ENCODE measurements around the gene NKIRAS1. TPM values are rescaled to one million over a fixed set of nuclear protein-coding genes. Genes with fewer than 3 reads are reported as not detected.

The NKIRAS1 gene
- polyA plus RNA-seq, 1 donor: 7.3 TPM

GRCh38 chr3:23953523-23953922 lies 36.7 kb upstream of the NKIRAS1 start:
- Histone ChIP-seq H3K4me1 (ENCODE audit: control insufficient read depth, insufficient read depth, low read length) (no peaks in the 10 kb centered on the region), H3K27ac (ENCODE audit: low read length) (no peak overlapping the region)
- WGBS (ENCODE audit: insufficient coverage, low lambda C conversion rate): no CpG with 5 or more reads among the region's 1 CpG

GRCh38 chr3:23952646-23953045 lies 35.9 kb upstream of the NKIRAS1 start:
- H3K4me3 ChIP-seq (ENCODE audit: low read length): no peak overlapping the region
- WGBS (ENCODE audit: insufficient coverage, low lambda C conversion rate): no CpG with 5 or more reads among the region's 4 CpGs
- no peak for DNase-seq
- H3K4me1 ChIP-seq (ENCODE audit: control insufficient read depth, insufficient read depth, low read length): no peaks in the 10 kb centered on the region
- no peak overlapping the region for H3K27ac ChIP-seq (ENCODE audit: low read length)
- no peaks in the 10 kb centered on the region for H3K9me3 ChIP-seq (ENCODE audit: control insufficient read depth, low read depth, low read length)
- no peaks in the 10 kb centered on the region for H3K27me3 ChIP-seq (ENCODE audit: control insufficient read depth, insufficient read depth, low read length)
- no peaks in the 10 kb centered on the region for H3K36me3 ChIP-seq (ENCODE audit: control insufficient read depth, insufficient read depth, low read length)

More at GRCh38 chr3:23953523-23953922, 36.7 kb upstream of the NKIRAS1 start:
- H3K9me3 ChIP-seq (ENCODE audit: control insufficient read depth, low read depth, low read length): no peaks in the 10 kb centered on the region
- no peak overlapping the region for H3K4me3 ChIP-seq (ENCODE audit: low read length)
- no peaks in the 10 kb centered on the region for H3K36me3 ChIP-seq (ENCODE audit: control insufficient read depth, insufficient read depth, low read length)
- H3K27me3 ChIP-seq (ENCODE audit: control insufficient read depth, insufficient read depth, low read length): no peaks in the 10 kb centered on the region
- DNase-seq: no peak

- Histone ChIP-seq H3K36me3 (ENCODE audit: control insufficient read depth, insufficient read depth, low read length) (no peaks in the 10 kb centered on the region), H3K4me1 (ENCODE audit: control insufficient read depth, insufficient read depth, low read length) (no peaks in the 10 kb centered on the region), H3K4me3 (ENCODE audit: low read length) (no peak overlapping the region), H3K9me3 (ENCODE audit: control insufficient read depth, low read depth, low read length) (no peaks in the 10 kb centered on the region), H3K27me3 (ENCODE audit: control insufficient read depth, insufficient read depth, low read length) (no peaks in the 10 kb centered on the region), H3K27ac (ENCODE audit: low read length) (no peak overlapping the region)
- peak in 1 of 2 donors; percentile 46 for DNase-seq
These were observed 33.5 kb upstream of the NKIRAS1 start for GRCh38 chr3:23950293-23950692.

GRCh38 chr3:23949784-23950183 lies 33.0 kb upstream of the NKIRAS1 start:
- DNase-seq: no peak
- no peak overlapping the region for H3K27ac ChIP-seq (ENCODE audit: low read length)
- H3K9me3 ChIP-seq (ENCODE audit: control insufficient read depth, low read depth, low read length): no peaks in the 10 kb centered on the region
- H3K4me3 ChIP-seq (ENCODE audit: low read length): no peak overlapping the region
- H3K4me1 ChIP-seq (ENCODE audit: control insufficient read depth, insufficient read depth, low read length): no peaks in the 10 kb centered on the region
- no peaks in the 10 kb centered on the region for H3K36me3 ChIP-seq (ENCODE audit: control insufficient read depth, insufficient read depth, low read length)
- no peaks in the 10 kb centered on the region for H3K27me3 ChIP-seq (ENCODE audit: control insufficient read depth, insufficient read depth, low read length)

GRCh38 chr3:23948761-23949160 lies 32.0 kb upstream of the NKIRAS1 start:
- no peaks in the 10 kb centered on the region for H3K4me1 ChIP-seq (ENCODE audit: control insufficient read depth, insufficient read depth, low read length)
- H3K27ac ChIP-seq (ENCODE audit: low read length): no peak overlapping the region
- no peaks in the 10 kb centered on the region for H3K36me3 ChIP-seq (ENCODE audit: control insufficient read depth, insufficient read depth, low read length)
- no CpG with 5 or more reads among the region's 2 CpGs for WGBS (ENCODE audit: insufficient coverage, low lambda C conversion rate)
- no peak overlapping the region for H3K4me3 ChIP-seq (ENCODE audit: low read length)
- no peak for DNase-seq
- no peaks in the 10 kb centered on the region for H3K9me3 ChIP-seq (ENCODE audit: control insufficient read depth, low read depth, low read length)
- peaks cover 5% of the 10 kb centered on the region for H3K27me3 ChIP-seq (ENCODE audit: control insufficient read depth, insufficient read depth, low read length)

GRCh38 chr3:23945913-23946687 lies 29.3 kb upstream of the NKIRAS1 start:
- Histone ChIP-seq H3K4me3 (ENCODE audit: low read length) (peak overlapping the region; percentile 56), H3K9me3 (ENCODE audit: control insufficient read depth, low read depth, low read length) (no peaks in the 10 kb centered on the region), H3K4me1 (ENCODE audit: control insufficient read depth, insufficient read depth, low read length) (no peaks in the 10 kb centered on the region), H3K36me3 (ENCODE audit: control insufficient read depth, insufficient read depth, low read length) (no peaks in the 10 kb centered on the region), H3K27ac (ENCODE audit: low read length) (peak overlapping the region; percentile 80), H3K27me3 (ENCODE audit: control insufficient read depth, insufficient read depth, low read length) (peaks cover 13% of the 10 kb centered on the region)
- DNase-seq: peak; percentile 98 to 99
- WGBS (ENCODE audit: insufficient coverage, low lambda C conversion rate): no CpG with 5 or more reads among the region's 87 CpGs

GRCh38 chr3:23945663-23945912 lies 28.8 kb upstream of the NKIRAS1 start:
- H3K4me3 ChIP-seq (ENCODE audit: low read length): peak overlapping the region; percentile 24
- H3K27ac ChIP-seq (ENCODE audit: low read length): no peak overlapping the region
- DNase-seq: no peak
- WGBS (ENCODE audit: insufficient coverage, low lambda C conversion rate): no CpG with 5 or more reads among the region's 39 CpGs
- no peaks in the 10 kb centered on the region for H3K4me1 ChIP-seq (ENCODE audit: control insufficient read depth, insufficient read depth, low read length)
- peaks cover 15% of the 10 kb centered on the region for H3K27me3 ChIP-seq (ENCODE audit: control insufficient read depth, insufficient read depth, low read length)
- H3K9me3 ChIP-seq (ENCODE audit: control insufficient read depth, low read depth, low read length): no peaks in the 10 kb centered on the region
- H3K36me3 ChIP-seq (ENCODE audit: control insufficient read depth, insufficient read depth, low read length): no peaks in the 10 kb centered on the region

GRCh38 chr3:23944861-23945662 lies 28.3 kb upstream of the NKIRAS1 start, which contains the start of gene NR1D2:
Gene NR1D2 (plus strand): TSS chr3:23945286. CDS start chr3:23945579, 293 bp downstream.
- H3K27ac ChIP-seq (ENCODE audit: low read length): peak within 1 kb of the TSS; percentile 80
- no peaks in the 10 kb centered on the region for H3K4me1 ChIP-seq (ENCODE audit: control insufficient read depth, insufficient read depth, low read length)
- H3K9me3 ChIP-seq (ENCODE audit: control insufficient read depth, low read depth, low read length): no peaks in the 10 kb centered on the region
- peak within 1 kb of the TSS; percentile 74 for H3K4me3 ChIP-seq (ENCODE audit: low read length)
- peaks cover 15% of the 10 kb centered on the region for H3K27me3 ChIP-seq (ENCODE audit: control insufficient read depth, insufficient read depth, low read length)
- H3K36me3 ChIP-seq (ENCODE audit: control insufficient read depth, insufficient read depth, low read length): no peaks in the 10 kb centered on the region
- 0% methylated on average over 7 of the region's 88 CpGs for WGBS (ENCODE audit: insufficient coverage, low lambda C conversion rate)
- peak; percentile 76 to 84 for DNase-seq

GRCh38 chr3:23944007-23944783 lies 27.4 kb upstream of the NKIRAS1 start:
- Histone ChIP-seq H3K27me3 (ENCODE audit: control insufficient read depth, insufficient read depth, low read length) (peaks cover 15% of the 10 kb centered on the region), H3K27ac (ENCODE audit: low read length) (no peak overlapping the region), H3K9me3 (ENCODE audit: control insufficient read depth, low read depth, low read length) (no peaks in the 10 kb centered on the region), H3K4me1 (ENCODE audit: control insufficient read depth, insufficient read depth, low read length) (no peaks in the 10 kb centered on the region), H3K36me3 (ENCODE audit: control insufficient read depth, insufficient read depth, low read length) (no peaks in the 10 kb centered on the region), H3K4me3 (ENCODE audit: low read length) (peak overlapping the region; percentile 74)
- peak in 1 of 2 donors; percentile 29 for DNase-seq
- WGBS (ENCODE audit: insufficient coverage, low lambda C conversion rate): no CpG with 5 or more reads among the region's 13 CpGs

GRCh38 chr3:23942546-23942945 lies 25.8 kb upstream of the NKIRAS1 start:
- Histone ChIP-seq H3K27ac (ENCODE audit: low read length) (no peak overlapping the region), H3K36me3 (ENCODE audit: control insufficient read depth, insufficient read depth, low read length) (no peaks in the 10 kb centered on the region), H3K4me1 (ENCODE audit: control insufficient read depth, insufficient read depth, low read length) (no peaks in the 10 kb centered on the region), H3K4me3 (ENCODE audit: low read length) (no peak overlapping the region), H3K9me3 (ENCODE audit: control insufficient read depth, low read depth, low read length) (no peaks in the 10 kb centered on the region), H3K27me3 (ENCODE audit: control insufficient read depth, insufficient read depth, low read length) (peaks cover 15% of the 10 kb centered on the region)
- no peak for DNase-seq
- WGBS (ENCODE audit: insufficient coverage, low lambda C conversion rate): 100% methylated on average over 1 of the region's 11 CpGs

All from large intestine (tissue), 3 donors.